DMS79 (cell line): ENCODE data around the gene CDH23.

Source experiments
- DNase-seq: peaks from one replicate; lab custom pipeline; 2025; lab: John Stamatoyannopoulos, UW

The CDH23 gene

GRCh38 chr10:71711052-71711623, 314.4 kb downstream of the CDH23 start:
- no peak for DNase-seq

- DNase-seq, result no peak
Observed at GRCh38 chr10:71712170-71712569, 315.4 kb downstream of the CDH23 start.

- no peak for DNase-seq
Observed at GRCh38 chr10:71712572-71713134, 315.9 kb downstream of the CDH23 start.

GRCh38 chr10:71713135-71714030, 316.7 kb downstream of the CDH23 start:
- no peak for DNase-seq

- no peak for DNase-seq
Observed at GRCh38 chr10:71714031-71714410, 317.3 kb downstream of the CDH23 start.

- no peak for DNase-seq
Observed at GRCh38 chr10:71714592-71714991, 317.9 kb downstream of the CDH23 start.

- DNase-seq, result no peak
Observed at GRCh38 chr10:71715026-71715425, 318.3 kb downstream of the CDH23 start.

GRCh38 chr10:71715860-71716259, 319.1 kb downstream of the CDH23 start:
- DNase-seq, result no peak

GRCh38 chr10:71716426-71716825, 319.7 kb downstream of the CDH23 start:
- no peak for DNase-seq

- no peak for DNase-seq
Observed at GRCh38 chr10:71717056-71717455, 320.3 kb downstream of the CDH23 start.

- DNase-seq, result no peak
Observed at GRCh38 chr10:71717551-71717951, 320.8 kb downstream of the CDH23 start.

GRCh38 chr10:71718165-71718698, 321.5 kb downstream of the CDH23 start:
- DNase-seq, result no peak

- no peak for DNase-seq
Observed at GRCh38 chr10:71719042-71719441, 322.3 kb downstream of the CDH23 start.

GRCh38 chr10:71719464-71720201, 322.9 kb downstream of the CDH23 start, which contains the start of gene C10orf105:
C10orf105 (minus strand) TSS chr10:71719778; CDS start chr10:71716337, 3,441 bp downstream.
- DNase-seq, result no peak

GRCh38 chr10:71720288-71720687, 323.6 kb downstream of the CDH23 start:
- no peak for DNase-seq

GRCh38 chr10:71721313-71721712, 324.6 kb downstream of the CDH23 start:
- DNase-seq, result no peak

GRCh38 chr10:71722849-71723248, 326.1 kb downstream of the CDH23 start:
- no peak for DNase-seq

- no peak for DNase-seq
Observed at GRCh38 chr10:71723311-71723710, 326.6 kb downstream of the CDH23 start.

- DNase-seq, result no peak
Observed at GRCh38 chr10:71724539-71724938, 327.8 kb downstream of the CDH23 start.

- DNase-seq, result no peak
Observed at GRCh38 chr10:71725249-71725648, 328.5 kb downstream of the CDH23 start.

- DNase-seq, result no peak
Observed at GRCh38 chr10:71725998-71726579, 329.4 kb downstream of the CDH23 start.
